CD4-positive, CD25-positive, alpha-beta regulatory T cell (primary cell): ENCODE data around the gene TEX22. TPM values are rescaled to one million over a fixed set of nuclear protein-coding genes. Genes with fewer than 3 reads are reported as not detected.

ENCODE experiments used
- ATAC-seq, 2 donors: fragments of 150-1000 bp; cut with Tn5 transposase; one replicate each; pipeline ENCODE4 v1.10.0; 2021; ENCODE audit warnings: low read depth in 2 of 2, moderate number of reproducible peaks in 2 of 2, moderate library complexity in 1 of 2
- DNase-seq, 3 donors: peaks; one replicate each; pipeline versions ENCODE4 v3.0.0 to v3.0.0-alpha.2; 2012 to 2022; ENCODE audit warnings: mixed read lengths in 1 of 3
- H3K27ac ChIP-seq: one replicate; pipeline ENCODE4 v1.7.0; 2013; ENCODE audit warnings: mild to moderate bottlenecking, low read length; ENCODE audit not compliant: insufficient read depth, poor library complexity, severe bottlenecking
- H3K27me3 ChIP-seq: one replicate; pipeline ENCODE4 v1.7.0; 2013; ENCODE audit warnings: low read length; ENCODE audit not compliant: control insufficient read depth, insufficient read depth
- H3K36me3 ChIP-seq: one replicate; pipeline ENCODE4 v1.7.0; 2013; ENCODE audit warnings: mild to moderate bottlenecking, low read length, moderate library complexity; ENCODE audit not compliant: control insufficient read depth, insufficient read depth
- H3K4me1 ChIP-seq: 2 replicates; pipeline ENCODE4 v1.7.0; 2013; ENCODE audit warnings: mild to moderate bottlenecking, low read length; ENCODE audit not compliant: insufficient read depth, control insufficient read depth, poor library complexity, severe bottlenecking
- H3K4me3 ChIP-seq: one replicate; pipeline ENCODE4 v1.7.0; 2013; ENCODE audit warnings: low read depth, mild to moderate bottlenecking, low read length, moderate library complexity
- H3K9me3 ChIP-seq, 2 experiments: 1 replicate in 1 of 2; 2 replicates in 1 of 2; pipeline ENCODE4 v1.7.0; 2013; ENCODE audit warnings: low read length in 2 of 2, mild to moderate bottlenecking in 1 of 2, moderate library complexity in 1 of 2; ENCODE audit not compliant: control insufficient read depth in 2 of 2
- H3K27ac Mint-ChIP-seq, 3 donors: one replicate each; pipeline ENCODE4 v1.8.0; 2020 to 2022; ENCODE audit warnings: mild to moderate bottlenecking in 3 of 3, mixed read lengths in 3 of 3, moderate library complexity in 2 of 3
- H3K27me3 Mint-ChIP-seq: one replicate; pipeline ENCODE4 v1.8.0; 2022; ENCODE audit warnings: mild to moderate bottlenecking, mixed read lengths
- H3K36me3 Mint-ChIP-seq: one replicate; pipeline ENCODE4 v1.8.0; 2020; ENCODE audit warnings: mixed read lengths
- H3K4me1 Mint-ChIP-seq, 4 donors: one replicate each; pipeline ENCODE4 v1.8.0; 2020 to 2022; ENCODE audit warnings: mixed read lengths in 4 of 4, mild to moderate bottlenecking in 1 of 4
- H3K4me3 Mint-ChIP-seq, 4 donors: one replicate each; pipeline ENCODE4 v1.8.0; 2020 to 2022; ENCODE audit warnings: mild to moderate bottlenecking in 4 of 4, mixed read lengths in 4 of 4, moderate library complexity in 3 of 4
- H3K9me3 Mint-ChIP-seq, 7 donors: one replicate each; pipeline ENCODE4 v1.8.0; 2020 to 2022; ENCODE audit warnings: mixed read lengths in 7 of 7, mild to moderate bottlenecking in 3 of 7, moderate library complexity in 2 of 7
- polyA plus RNA-seq, 4 donors: library from polyadenylated mRNA; unstranded; fragments of 300-500 nt; fragmentation: Illumina TruSeq; gene quantifications; one replicate each; pipeline ENCODE4 v1.2.3, GENCODE V29; 2021
- total RNA-seq: library from RNA; stranded (reverse); gene quantifications from one replicate; pipeline ENCODE4 v1.2.3, GENCODE V29; 2022

TEX22 gene
- total and polyA plus RNA-seq, 5 donors from 2014 or later = 0.11 to 3.1 (median 0.25) TPM

DNA sequence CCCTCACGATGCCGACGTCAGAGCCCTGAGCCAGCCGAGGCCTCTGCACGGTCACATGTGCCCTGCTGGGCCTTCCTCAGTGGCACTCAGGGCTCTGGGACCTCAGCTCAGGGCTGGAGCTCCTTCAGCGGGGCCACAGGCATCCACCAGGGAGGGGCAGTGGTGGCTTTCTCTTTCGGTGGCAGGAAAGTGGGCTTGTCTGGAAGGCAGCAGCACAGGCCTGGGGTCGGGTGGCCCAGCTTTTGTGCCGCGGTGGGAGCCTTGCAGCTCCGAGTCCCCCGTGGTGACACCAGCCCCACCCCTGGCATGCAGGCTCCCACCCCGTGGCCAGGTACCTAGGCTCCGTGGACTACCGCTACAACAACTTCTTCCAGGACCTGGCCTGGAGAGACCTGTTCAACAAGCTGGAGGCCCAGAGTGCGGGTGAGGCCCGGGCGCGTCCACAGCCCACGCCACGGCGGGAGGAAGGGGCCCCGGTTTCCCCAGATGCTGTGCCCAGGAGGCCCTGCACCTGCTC, 14.2 kb upstream of the TEX22 start:
- Histone ChIP-seq H3K4me3 (no peak overlapping the region), H3K9me3 (no peaks in the 10 kb centered on the region), H3K36me3 (peaks cover 3% of the 10 kb centered on the region), H3K27me3 (no peaks in the 10 kb centered on the region), H3K27ac (no peak overlapping the region), H3K4me1 (no peaks in the 10 kb centered on the region)
- DNase-seq = no peak
- H3K27me3 Mint-ChIP-seq = no peaks in the 10 kb centered on the region
- H3K9me3 Mint-ChIP-seq = no peaks in the 10 kb centered on the region
- H3K4me1 Mint-ChIP-seq = no peaks in the 10 kb centered on the region
- H3K4me3 Mint-ChIP-seq = no peak overlapping the region
- H3K27ac Mint-ChIP-seq = no peak overlapping the region
- no peak for ATAC-seq
- no peaks in the 10 kb centered on the region for H3K36me3 Mint-ChIP-seq

DNA sequence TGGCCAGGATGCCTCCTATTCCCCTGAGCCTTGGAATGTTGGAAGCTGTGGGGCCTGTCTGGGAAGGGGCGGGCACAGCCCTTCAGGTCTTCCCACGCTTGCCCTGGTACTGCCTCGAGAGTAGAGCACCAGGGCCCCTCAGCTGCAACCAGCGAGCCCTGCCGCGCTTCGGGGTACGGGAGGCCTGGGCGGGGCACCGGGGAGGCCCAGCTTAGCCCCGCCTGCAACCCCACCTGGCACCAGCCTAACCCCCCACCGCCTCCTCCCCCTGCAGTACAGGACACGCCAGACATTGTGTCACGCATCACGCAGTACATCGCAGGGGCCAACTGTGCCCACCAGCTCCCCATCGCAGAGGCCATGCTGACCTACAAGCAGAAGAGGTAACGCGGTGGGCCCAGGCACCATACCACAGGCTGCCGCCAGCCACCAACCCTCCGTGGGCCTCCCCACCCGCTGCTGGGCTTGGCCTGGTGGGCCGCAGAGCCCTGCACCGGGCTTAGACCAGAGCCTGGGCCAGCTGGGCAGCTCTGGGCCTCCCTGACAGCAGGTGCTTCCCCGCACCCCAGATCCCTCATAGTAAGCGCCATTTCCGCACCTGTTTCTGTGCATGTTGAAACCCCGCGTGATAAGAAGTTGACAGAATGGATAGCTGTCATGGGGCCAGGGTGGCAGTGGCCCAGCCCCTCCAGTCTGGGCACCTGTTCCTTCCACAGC, 13.6 kb upstream of the TEX22 start:
- Mint-ChIP-seq H3K36me3 (no peaks in the 10 kb centered on the region), H3K4me1 (no peaks in the 10 kb centered on the region), H3K9me3 (no peaks in the 10 kb centered on the region), H3K27ac (no peak overlapping the region), H3K27me3 (no peaks in the 10 kb centered on the region), H3K4me3 (no peak overlapping the region)
- no peaks in the 10 kb centered on the region for H3K4me1 ChIP-seq
- no peak for DNase-seq
- no peak overlapping the region for H3K4me3 ChIP-seq
- H3K36me3 ChIP-seq = peaks cover 3% of the 10 kb centered on the region
- no peaks in the 10 kb centered on the region for H3K27me3 ChIP-seq
- no peaks in the 10 kb centered on the region for H3K9me3 ChIP-seq
- ATAC-seq = no peak
- no peak overlapping the region for H3K27ac ChIP-seq

DNA sequence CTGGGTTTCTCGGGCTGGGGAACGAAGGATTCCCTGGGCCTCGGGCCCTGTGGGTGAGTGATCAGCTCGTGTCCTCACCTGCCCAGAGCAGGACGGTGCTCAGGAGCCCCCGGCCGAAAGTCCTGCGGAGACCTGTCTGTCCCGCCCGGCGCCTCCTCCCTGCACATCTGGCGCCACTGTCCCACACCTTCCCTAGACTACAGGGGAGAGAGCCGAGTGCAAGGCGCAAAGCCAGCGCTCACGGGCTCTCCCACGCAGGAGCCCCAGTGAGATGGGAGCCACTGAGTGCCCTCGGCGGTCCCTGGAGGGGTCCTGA, 13.1 kb upstream of the TEX22 start:
- no peak overlapping the region for H3K27ac ChIP-seq
- H3K4me1 ChIP-seq = no peaks in the 10 kb centered on the region
- no peak overlapping the region for H3K4me3 ChIP-seq
- Mint-ChIP-seq H3K4me3 (no peak overlapping the region), H3K36me3 (no peaks in the 10 kb centered on the region), H3K4me1 (peaks cover 0 to 5% (median 1%) of the 10 kb centered on the region in 4 donors), H3K27ac (no peak overlapping the region), H3K27me3 (no peaks in the 10 kb centered on the region), H3K9me3 (no peaks in the 10 kb centered on the region)
- DNase-seq (no peak), ATAC-seq (no peak)
- H3K9me3 ChIP-seq = no peaks in the 10 kb centered on the region
- H3K36me3 ChIP-seq = peaks cover 3% of the 10 kb centered on the region
- H3K27me3 ChIP-seq = no peaks in the 10 kb centered on the region

DNA sequence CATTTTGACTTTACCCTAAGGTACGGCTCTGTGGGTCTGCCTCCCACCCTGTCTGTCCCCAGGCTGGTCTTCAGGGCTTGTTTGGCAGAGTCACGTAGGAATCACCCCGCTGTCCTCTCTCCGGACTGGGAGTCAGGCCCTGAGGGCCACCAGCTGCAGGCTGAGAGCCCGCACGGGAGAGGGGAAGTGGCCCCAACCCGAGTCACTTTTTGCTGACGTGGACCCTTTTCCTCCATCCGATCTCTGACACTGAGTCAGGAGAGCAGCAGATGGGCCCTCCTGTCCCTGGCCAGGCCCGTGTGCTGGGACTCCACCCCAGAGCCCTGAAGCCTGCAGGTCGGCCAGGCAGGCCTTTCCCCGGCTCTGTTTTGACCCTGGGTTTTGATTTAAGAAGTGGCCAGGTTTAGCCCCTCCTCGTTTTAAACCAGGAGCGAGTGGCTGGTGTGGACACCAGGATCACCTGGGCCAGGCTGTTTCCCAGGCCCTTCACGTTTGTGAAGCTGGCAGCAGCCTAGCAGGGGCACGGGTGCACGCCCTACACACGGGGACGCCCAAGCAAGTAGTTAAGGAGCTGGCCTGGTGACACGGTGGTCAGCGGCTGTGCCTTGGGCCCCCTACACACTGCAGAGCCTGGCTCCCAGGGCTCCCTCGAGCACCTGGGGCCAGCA, 12.5 kb upstream of the TEX22 start:
- H3K27me3 Mint-ChIP-seq = no peaks in the 10 kb centered on the region
- Histone ChIP-seq H3K36me3 (peaks cover 3% of the 10 kb centered on the region), H3K4me1 (no peaks in the 10 kb centered on the region), H3K9me3 (no peaks in the 10 kb centered on the region), H3K4me3 (no peak overlapping the region), H3K27ac (no peak overlapping the region), H3K27me3 (no peaks in the 10 kb centered on the region)
- H3K9me3 Mint-ChIP-seq = no peaks in the 10 kb centered on the region
- ATAC-seq (no peak), DNase-seq (no peak)
- H3K36me3 Mint-ChIP-seq = no peaks in the 10 kb centered on the region
- peaks cover 0 to 8% (median 1%) of the 10 kb centered on the region in 4 donors for H3K4me1 Mint-ChIP-seq
- no peak overlapping the region for H3K27ac Mint-ChIP-seq
- no peak overlapping the region for H3K4me3 Mint-ChIP-seq

GRCh38 chr14:105386581-105387529, 11.5 kb upstream of the TEX22 start:
- Mint-ChIP-seq H3K36me3 (no peaks in the 10 kb centered on the region), H3K4me3 (no peak overlapping the region), H3K27ac (no peak overlapping the region), H3K4me1 (peaks cover 0 to 8% (median 1%) of the 10 kb centered on the region in 4 donors), H3K27me3 (no peaks in the 10 kb centered on the region), H3K9me3 (no peaks in the 10 kb centered on the region)
- DNase-seq (no peak), ATAC-seq (no peak)
- H3K36me3 ChIP-seq = peaks cover 3% of the 10 kb centered on the region
- H3K4me1 ChIP-seq = no peaks in the 10 kb centered on the region
- no peaks in the 10 kb centered on the region for H3K9me3 ChIP-seq
- no peak overlapping the region for H3K4me3 ChIP-seq
- H3K27ac ChIP-seq = no peak overlapping the region
- no peaks in the 10 kb centered on the region for H3K27me3 ChIP-seq

DNA sequence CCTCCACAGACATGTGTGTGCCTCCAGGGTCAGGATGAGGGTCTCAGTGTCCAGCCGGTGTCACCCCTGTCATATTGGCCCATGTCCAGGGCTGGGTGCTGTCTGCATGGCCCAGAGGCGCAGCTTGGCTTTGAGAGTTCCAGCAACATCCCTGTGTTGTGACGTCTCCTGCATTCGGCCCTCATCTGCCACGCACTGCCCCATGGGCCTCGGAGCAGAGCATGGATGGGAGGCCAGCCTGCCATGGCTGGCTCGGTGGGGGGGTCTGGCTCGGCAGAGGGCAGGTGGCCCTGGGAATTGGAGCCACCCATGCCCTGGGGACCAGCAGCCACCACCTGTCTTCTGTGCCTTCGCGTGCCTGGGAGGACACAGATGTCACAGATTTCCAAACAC, 10.8 kb upstream of the TEX22 start:
- H3K36me3 Mint-ChIP-seq = no peaks in the 10 kb centered on the region
- Histone ChIP-seq H3K27ac (no peak overlapping the region), H3K9me3 (no peaks in the 10 kb centered on the region), H3K4me3 (no peak overlapping the region), H3K36me3 (peaks cover 3% of the 10 kb centered on the region), H3K4me1 (no peaks in the 10 kb centered on the region), H3K27me3 (no peaks in the 10 kb centered on the region)
- no peak for ATAC-seq
- H3K27me3 Mint-ChIP-seq = no peaks in the 10 kb centered on the region
- peak overlapping the region in 1 of 3 donors; percentile 20 for H3K27ac Mint-ChIP-seq
- no peak for DNase-seq
- no peak overlapping the region for H3K4me3 Mint-ChIP-seq
- no peaks in the 10 kb centered on the region for H3K9me3 Mint-ChIP-seq
- H3K4me1 Mint-ChIP-seq = peaks cover 0 to 8% (median 1%) of the 10 kb centered on the region in 4 donors

DNA sequence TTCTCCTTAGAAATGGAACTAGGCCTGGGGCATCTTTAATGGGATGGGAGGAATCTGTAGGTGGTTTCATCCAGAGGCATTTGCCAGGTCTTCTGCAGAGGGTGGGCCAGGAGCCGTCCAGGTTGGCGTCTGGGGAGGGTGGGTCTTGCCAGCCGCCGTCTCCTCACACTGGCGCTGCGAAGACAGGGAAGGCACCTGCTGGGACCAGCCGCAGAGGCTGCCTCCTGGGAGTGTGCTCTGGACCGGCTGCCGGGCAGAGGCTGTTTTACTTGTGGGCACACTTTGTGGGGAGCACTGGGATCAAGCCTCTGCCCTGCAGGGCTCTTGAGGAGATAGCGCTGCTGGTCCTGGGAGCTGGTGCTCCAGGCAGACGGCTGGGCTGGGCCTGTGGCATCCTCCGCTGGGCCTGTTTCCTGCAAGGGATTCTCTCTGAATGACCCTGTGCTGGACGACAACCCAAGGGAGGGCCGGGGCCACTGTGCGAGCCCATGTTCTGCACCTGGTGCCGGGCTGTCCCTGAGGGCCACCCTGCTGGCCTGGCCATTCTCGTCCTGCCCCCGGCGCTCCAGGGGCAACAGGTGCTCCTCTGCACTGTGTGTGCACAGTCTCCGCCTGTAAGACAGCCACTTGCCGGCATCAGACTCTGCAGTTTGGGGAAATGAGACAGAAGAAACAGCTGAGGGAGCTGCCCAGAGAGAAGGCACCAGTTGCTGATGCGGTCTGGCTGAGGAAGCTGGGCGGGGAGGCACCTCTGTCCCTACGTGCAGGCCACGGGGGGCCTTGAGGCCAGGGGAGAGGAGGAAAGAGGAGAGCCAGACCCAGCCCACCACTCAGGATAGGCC, 10.0 kb upstream of the TEX22 start:
- ATAC-seq (no peak), DNase-seq (no peak)
- Histone ChIP-seq H3K4me3 (no peak overlapping the region), H3K9me3 (no peaks in the 10 kb centered on the region), H3K36me3 (peaks cover 3% of the 10 kb centered on the region), H3K27ac (no peak overlapping the region), H3K27me3 (no peaks in the 10 kb centered on the region), H3K4me1 (no peaks in the 10 kb centered on the region)
- Mint-ChIP-seq H3K27me3 (no peaks in the 10 kb centered on the region), H3K27ac (no peak overlapping the region), H3K9me3 (no peaks in the 10 kb centered on the region), H3K4me1 (peaks cover 0 to 8% (median 1%) of the 10 kb centered on the region in 4 donors), H3K4me3 (no peak overlapping the region), H3K36me3 (no peaks in the 10 kb centered on the region)
